IMR-90 (cell line): Measurements from ENCODE around the gene VGLL2.

Experiments used
- BHLHE40 ChIP-seq: fragments of 150-350 bp; IDR thresholded peaks from 2 replicates; pipeline ENCODE4 v1.6.1; 2016; ENCODE audit warnings: mild to moderate bottlenecking, low read depth, low read length
- CEBPB ChIP-seq: IDR thresholded peaks from 2 replicates; pipeline ENCODE4 v1.6.1; 2012; ENCODE audit warnings: low read depth, low read length, improper control_type of control experiment
- CTCF ChIP-seq: conservative IDR thresholded peaks from 2 replicates; pipeline ENCODE4 v1.5.1; 2012; ENCODE audit warnings: mild to moderate bottlenecking, low read depth, low read length, improper control_type of control experiment
- ELK1 ChIP-seq: fragments of 150-350 bp; IDR thresholded peaks from 2 replicates; pipeline ENCODE4 v1.6.1; 2016; ENCODE audit warnings: low read depth, mild to moderate bottlenecking, low read length, moderate library complexity, borderline replicate concordance
- MAFK ChIP-seq: IDR thresholded peaks from 2 replicates; pipeline ENCODE4 v1.6.1; 2012; ENCODE audit warnings: low read depth, low read length, improper control_type of control experiment
- MAZ ChIP-seq: IDR thresholded peaks from 2 replicates; pipeline ENCODE4 v1.6.1; 2012; ENCODE audit warnings: low read depth, mild to moderate bottlenecking, low read length, improper control_type of control experiment, moderate library complexity, borderline replicate concordance
- MXI1 ChIP-seq: IDR thresholded peaks from 2 replicates; pipeline ENCODE4 v1.6.1; 2012; ENCODE audit warnings: low read depth, mild to moderate bottlenecking, low read length, moderate library complexity, borderline replicate concordance
- NFE2L2 ChIP-seq: fragments of 150-350 bp; IDR thresholded peaks from 2 replicates; pipeline ENCODE4 v1.6.1; 2016; ENCODE audit warnings: low read depth, mild to moderate bottlenecking, low read length
- POLR2A ChIP-seq: IDR thresholded peaks from 2 replicates; pipeline ENCODE4 v1.6.1; 2012; ENCODE audit warnings: mild to moderate bottlenecking, low read depth, low read length
- RAD21 ChIP-seq: IDR thresholded peaks from 2 replicates; pipeline ENCODE4 v1.6.1; 2012; ENCODE audit warnings: low read length, improper control_type of control experiment
- RCOR1 ChIP-seq: IDR thresholded peaks from 2 replicates; pipeline ENCODE4 v1.6.1; 2012; ENCODE audit warnings: mild to moderate bottlenecking, low read length, improper control_type of control experiment; ENCODE audit not compliant: insufficient replicate concordance
- RFX5 ChIP-seq: IDR thresholded peaks from 2 replicates; pipeline ENCODE4 v1.8.0; 2012; ENCODE audit warnings: low read depth, mild to moderate bottlenecking, low read length, moderate library complexity
- SMC3 ChIP-seq: fragments of 150-350 bp; IDR thresholded peaks from 2 replicates; pipeline ENCODE4 v1.6.1; 2016; ENCODE audit warnings: low read depth, mild to moderate bottlenecking, antibody characterized with exemption, low read length, moderate library complexity
- USF2 ChIP-seq: fragments of 150-350 bp; IDR thresholded peaks from 2 replicates; pipeline ENCODE4 v1.6.1; 2017; ENCODE audit warnings: mild to moderate bottlenecking, antibody characterized with exemption, low read length, low read depth

- no peak for TF ChIP-seq CTCF
- TF ChIP-seq MXI1 = no peak
- TF ChIP-seq USF2 = no peak
- TF ChIP-seq RCOR1 = no peak
- TF ChIP-seq MAFK = no peak
- no peak for TF ChIP-seq POLR2A
- TF ChIP-seq ELK1 = no peak
- no peak for TF ChIP-seq RAD21
- TF ChIP-seq SMC3 = no peak
- TF ChIP-seq CEBPB = no peak
- no peak for TF ChIP-seq MAZ
- TF ChIP-seq BHLHE40 = no peak
- TF ChIP-seq RFX5 = no peak
- no peak for TF ChIP-seq NFE2L2
Measured at GRCh38 chr6:117226778-117227177, 38.6 kb upstream of the VGLL2 start.
